Measurements from ENCODE around the gene RNF214.
"Not testable (repeated sequence)": the region's sequence is repeated elsewhere in the genome, so short reads cannot be mapped to it uniquely, and the experiment has no call there.

RNF214 gene

GRCh38 chr11:117232092-117232878 is at the start of gene RNF214:
Gene RNF214 (plus strand): TSS chr11:117232671. CDS start chr11:117234273, 1,602 bp downstream.
- no peak for FAIRE-seq
- peak; percentile 53 for TF ChIP-seq CTCF (IDR thresholded peaks at IDR 0.05; ENCODE audit: insufficient read depth, missing control alignments)
- DNase-seq (ENCODE audit: insufficient read length, low spot score) = peak; percentile 87

- DNase-seq (ENCODE audit: insufficient read length, low spot score); FAIRE-seq: not testable (repeated sequence)
These were observed 49.3 kb upstream of the RNF214 start for GRCh38 chr11:117183178-117183577.

GRCh38 chr11:117183724-117184349 is 48.6 kb upstream of the RNF214 start:
- no peak for TF ChIP-seq CTCF (IDR thresholded peaks at IDR 0.05; ENCODE audit: insufficient read depth, missing control alignments)
- no peak for DNase-seq (ENCODE audit: insufficient read length, low spot score)
- FAIRE-seq = no peak

GRCh38 chr11:117185736-117186430 is 46.6 kb upstream of the RNF214 start:
- FAIRE-seq (no peak), DNase-seq (ENCODE audit: insufficient read length, low spot score) (no peak)
- TF ChIP-seq CTCF (IDR thresholded peaks at IDR 0.05; ENCODE audit: insufficient read depth, missing control alignments) = no peak

- TF ChIP-seq CTCF (IDR thresholded peaks at IDR 0.05; ENCODE audit: insufficient read depth, missing control alignments) = no peak
- DNase-seq (ENCODE audit: insufficient read length, low spot score) = no peak
- no peak for FAIRE-seq
These were observed 46.1 kb upstream of the RNF214 start for GRCh38 chr11:117186431-117186761.

GRCh38 chr11:117187007-117187406 is 45.5 kb upstream of the RNF214 start:
- no peak for TF ChIP-seq CTCF (IDR thresholded peaks at IDR 0.05; ENCODE audit: insufficient read depth, missing control alignments)
- no peak for FAIRE-seq
- no peak for DNase-seq (ENCODE audit: insufficient read length, low spot score)

GRCh38 chr11:117187428-117187798 is 45.1 kb upstream of the RNF214 start:
- no peak for TF ChIP-seq CTCF (IDR thresholded peaks at IDR 0.05; ENCODE audit: insufficient read depth, missing control alignments)
- DNase-seq (ENCODE audit: insufficient read length, low spot score) = no peak
- no peak for FAIRE-seq

All from D721Med (cell line).